T47D (cell line): ENCODE results near the gene ZXDC.

ENCODE experiments used
- DNase-seq, 2 experiments: peaks; one replicate each; pipeline versions ENCODE4 v3.0.0 to v3.0.0-alpha.2; 2011 to 2012; ENCODE audit warnings: low read depth in 1 of 2, low spot score in 1 of 2
- JUND ChIP-seq: IDR thresholded peaks from 2 replicates; pipeline ENCODE4 v1.6.1; 2012; ENCODE audit warnings: low read depth
- in situ Hi-C: cut with HindIII; loops from 2 replicates; pipeline ENCODE4 v1.10.0; 2016; ENCODE audit warnings: low sequenced_read_pairs, low pct_unique_long_range_greater_than_20kb

The ZXDC gene

GRCh38 chr3:126472277-126473006 lies 3.2 kb downstream of the ZXDC start:
- in situ Hi-C loops: no loop called here
- no peak for TF ChIP-seq JUND
- peak; percentile 82 to 85 for DNase-seq

GRCh38 chr3:126469479-126469878 lies 6.2 kb downstream of the ZXDC start:
- in situ Hi-C loops: no loop called here
- TF ChIP-seq JUND: no peak
- DNase-seq: no peak

GRCh38 chr3:126468028-126468891 lies 7.4 kb downstream of the ZXDC start:
- no peak for DNase-seq
- TF ChIP-seq JUND: no peak
- in situ Hi-C loops: no loop called here

- in situ Hi-C loops: no loop called here
- TF ChIP-seq JUND: no peak
- no peak for DNase-seq
Measured at GRCh38 chr3:126467611-126467955, 8.1 kb downstream of the ZXDC start.

GRCh38 chr3:126466886-126467610 lies 8.6 kb downstream of the ZXDC start:
- DNase-seq: no peak
- in situ Hi-C loops: no loop called here
- TF ChIP-seq JUND: no peak

- in situ Hi-C loops: no loop called here
Measured at GRCh38 chr3:126465928-126466544, 9.7 kb downstream of the ZXDC start.

GRCh38 chr3:126464997-126465396 lies 10.7 kb downstream of the ZXDC start:
- in situ Hi-C loops: no loop called here
- no peak for DNase-seq
- TF ChIP-seq JUND: no peak

More at GRCh38 chr3:126465928-126466544, 9.7 kb downstream of the ZXDC start:
- no peak for DNase-seq
- TF ChIP-seq JUND: no peak

GRCh38 chr3:126464494-126464893 lies 11.2 kb downstream of the ZXDC start:
- DNase-seq: no peak
- in situ Hi-C loops: no loop called here
- TF ChIP-seq JUND: no peak

GRCh38 chr3:126464093-126464492 lies 11.6 kb downstream of the ZXDC start:
- no peak for TF ChIP-seq JUND
- in situ Hi-C loops: no loop called here
- DNase-seq: no peak

GRCh38 chr3:126463521-126463920 lies 12.2 kb downstream of the ZXDC start:
- no peak for TF ChIP-seq JUND
- DNase-seq: no peak
- in situ Hi-C loops: no loop called here

GRCh38 chr3:126461450-126462070 lies 14.1 kb downstream of the ZXDC start:
- TF ChIP-seq JUND: no peak
- in situ Hi-C loops: no loop called here
- DNase-seq: no peak

- in situ Hi-C loops: no loop called here
- no peak for TF ChIP-seq JUND
- DNase-seq: no peak
Measured at GRCh38 chr3:126460381-126460780, 15.3 kb downstream of the ZXDC start.
